K562 (cell line): ENCODE data around the gene CAMKV. TPM values are rescaled to one million over a fixed set of nuclear protein-coding genes. Genes with fewer than 3 reads are reported as not detected.

Experiments
- ATAC-seq: fragments of 200-7000 bp; cut with Tn5 transposase; 3 replicates; pipeline ENCODE4 v1.9.1; 2020; ENCODE audit warnings: moderate library complexity
- BruUV-seq: library from RNA; stranded (reverse); fragments of 400-500 nt; replicated peaks from 2 replicates; lab custom pipeline; 2021; lab: Mats Ljungman, UMichigan
- CTCF ChIA-PET: fragments of 300-600 bp; formaldehyde crosslinking; extraction: SDS; loops from one replicate; lab custom pipeline; 2021; ENCODE audit warnings: low intra/inter-chr PET ratio; lab: Yijun Ruan, JAX
- POLR2A ChIA-PET: fragments of 300-600, 350-650 bp; sonication (Branson Sonifier 250); formaldehyde crosslinking; extraction: SDS; loops from one replicate; lab custom pipeline; 2021; ENCODE audit warnings: antibody characterized with exemption, inconsistent platforms; lab: Yijun Ruan, JAX
- DNase-seq, 4 experiments: peaks; one replicate each; pipeline versions ENCODE4 v3.0.0 to v3.0.0-alpha.2; 2011 to 2018; ENCODE audit warnings: low spot score in 3 of 4, mixed read lengths in 3 of 4; ENCODE audit errors: extremely low read depth in 1 of 4
- FAIRE-seq: peaks from 2 replicates; lab custom pipeline; 2011; peaks lifted over from hg19 to GRCh38; lab: Jason Lieb, UNC
- H2AFZ ChIP-seq: 2 replicates; pipeline ENCODE4 v1.6.0; 2011; ENCODE audit warnings: low read depth, low read length, control low read depth, inconsistent platforms
- H3K27ac ChIP-seq: fragments of 200-600 bp; 3 replicates; pipeline ENCODE4 v1.8.0; 2011; ENCODE audit warnings: low read depth, mild to moderate bottlenecking, control low read depth, inconsistent platforms, low read length, moderate library complexity, mixed read lengths; ENCODE audit errors: extremely low read depth
- H3K27me3 ChIP-seq, 2 experiments: fragments of 300-600 bp in 1 of 2; 2 replicates in 1 of 2; 3 replicates in 1 of 2; pipeline versions ENCODE4 v1.6.0 to v1.8.0; 2011; ENCODE audit warnings: inconsistent platforms in 2 of 2, low read length in 2 of 2, mild to moderate bottlenecking in 1 of 2, mixed read lengths in 1 of 2, moderate library complexity in 1 of 2; ENCODE audit not compliant: control insufficient read depth in 2 of 2, insufficient read depth in 2 of 2
- H3K36me3 ChIP-seq: fragments of 300-600 bp; 3 replicates; pipeline ENCODE4 v1.8.0; 2011; ENCODE audit warnings: mild to moderate bottlenecking, low read length, inconsistent platforms; ENCODE audit not compliant: control insufficient read depth, insufficient read depth
- H3K4me1 ChIP-seq, 2 experiments: fragments of 200-600 bp in 1 of 2; replicated peaks in 1 of 2; 2 replicates in 1 of 2; 3 replicates in 1 of 2; pipeline versions ENCODE4 v1.5.1 to v1.8.0; 2011; ENCODE audit warnings: inconsistent platforms in 2 of 2, low read length in 2 of 2, mild to moderate bottlenecking in 1 of 2, mixed read lengths in 1 of 2, moderate library complexity in 1 of 2; ENCODE audit not compliant: control insufficient read depth in 2 of 2, insufficient read depth in 2 of 2
- H3K4me2 ChIP-seq: 2 replicates; pipeline ENCODE4 v1.6.1; 2011; ENCODE audit warnings: low read length, control low read depth, inconsistent platforms, mixed read lengths; ENCODE audit not compliant: insufficient read depth
- H3K4me3 ChIP-seq: fragments of 200-600 bp; sonication (generic), shearing (Covaris generic); 2 replicates; pipeline ENCODE4 v1.5.1; 2016; ENCODE audit warnings: control low read depth, inconsistent platforms
- H3K79me2 ChIP-seq: fragments of 200-600 bp; 3 replicates; pipeline ENCODE4 v1.8.0; 2011; ENCODE audit warnings: low read length, inconsistent platforms; ENCODE audit not compliant: control insufficient read depth, insufficient read depth
- H3K9ac ChIP-seq, 2 experiments: 2 replicates each; pipeline versions ENCODE4 v1.6.0 to v1.6.1; 2011; ENCODE audit warnings: low read depth in 2 of 2, low read length in 2 of 2, control low read depth in 1 of 2, inconsistent platforms in 1 of 2, mild to moderate bottlenecking in 1 of 2, mixed read lengths in 1 of 2; ENCODE audit not compliant: insufficient read depth in 1 of 2
- H3K9me1 ChIP-seq: one replicate; pipeline ENCODE4 v1.6.0; 2011; ENCODE audit warnings: inconsistent platforms, mild to moderate bottlenecking, low read length, moderate library complexity; ENCODE audit not compliant: control insufficient read depth, insufficient read depth
- H3K9me3 ChIP-seq: replicated peaks from 2 replicates; pipeline ENCODE4 v1.5.1; 2011; ENCODE audit warnings: low read depth, low read length, inconsistent platforms; ENCODE audit not compliant: control insufficient read depth, insufficient read depth
- H4K20me1 ChIP-seq: replicated peaks from 2 replicates; pipeline ENCODE4 v1.6.1; 2011; ENCODE audit warnings: low read length, inconsistent platforms, mixed read lengths; ENCODE audit not compliant: control insufficient read depth, insufficient read depth
- BRD9 ChIP-seq: fragments of 450-650 bp; IDR thresholded peaks from 2 replicates; pipeline ENCODE4 v1.6.1; 2018; ENCODE audit warnings: low read depth; ENCODE audit not compliant: partially characterized antibody
- BRF1 ChIP-seq: IDR thresholded peaks from 3 replicates; pipeline ENCODE4 v1.6.1; 2011; ENCODE audit warnings: borderline replicate concordance, mild to moderate bottlenecking; ENCODE audit not compliant: insufficient read length; ENCODE audit errors: extremely low read depth
- GATAD2A ChIP-seq: fragments of 450-650 bp; IDR thresholded peaks from 2 replicates; pipeline ENCODE4 v1.6.1; 2017
- HNRNPL ChIP-seq: fragments of 200-400 bp; formaldehyde crosslinking; IDR thresholded peaks from 2 replicates; pipeline ENCODE4 v1.6.1; 2017; ENCODE audit warnings: low read depth, mild to moderate bottlenecking, low read length
- KDM2B ChIP-seq: fragments of 250-450 bp; sonication (Bioruptor Pico); IDR thresholded peaks from 2 replicates; pipeline ENCODE4 v1.8.0; 2021; ENCODE audit warnings: mild to moderate bottlenecking, moderate library complexity
- MTA2 ChIP-seq: fragments of 450-650 bp; IDR thresholded peaks from 2 replicates; pipeline ENCODE4 v1.6.1; 2016; ENCODE audit warnings: low read depth
- NELFE ChIP-seq: IDR thresholded peaks from 2 replicates; pipeline ENCODE4 v1.6.1; 2011; ENCODE audit warnings: mild to moderate bottlenecking; ENCODE audit not compliant: insufficient read depth, insufficient read length
- RBM14 ChIP-seq: fragments of 200-400 bp; formaldehyde crosslinking; IDR thresholded peaks from 2 replicates; pipeline ENCODE4 v1.6.1; 2018; ENCODE audit warnings: low read depth, mild to moderate bottlenecking, low read length, moderate library complexity, borderline replicate concordance; ENCODE audit not compliant: insufficient read depth
- ZBED1 ChIP-seq: IDR thresholded peaks from 2 replicates; pipeline ENCODE4 v1.6.1; 2014
- ZEB2 ChIP-seq: fragments of 450-650 bp; IDR thresholded peaks from 2 replicates; pipeline ENCODE4 v1.6.1; 2016
- ZNF551 ChIP-seq: fragments of 250-450 bp; sonication (Bioruptor Pico); IDR thresholded peaks from 2 replicates; pipeline ENCODE4 v1.5.0; 2021; ENCODE audit warnings: mild to moderate bottlenecking, moderate library complexity
- ZNF699 ChIP-seq: fragments of 250-450 bp; sonication (Bioruptor Pico); IDR thresholded peaks from 2 replicates; pipeline ENCODE4 v1.8.0; 2021; ENCODE audit warnings: mild to moderate bottlenecking, moderate library complexity; ENCODE audit not compliant: insufficient replicate concordance
- ZNF780A ChIP-seq: fragments of 250-450 bp; sonication (Bioruptor Pico); IDR thresholded peaks from 2 replicates; pipeline ENCODE4 v1.5.0; 2021; ENCODE audit warnings: mild to moderate bottlenecking
- WGBS: fragments of 100-300 bp; shearing (Covaris generic); methylation state at CpG from one replicate; pipeline ENCODE4 v1.1.6; 2016; ENCODE audit warnings: low coverage, mixed read lengths; ENCODE audit not compliant: insufficient coverage; ENCODE audit errors: missing lambda C conversion rate; 5-methylcytosine and 5-hydroxymethylcytosine counted together
- in situ Hi-C: fragments of 300-500 bp; cut with MboI; formaldehyde crosslinking; loops from 4 replicates; pipeline ENCODE4 v1.15.0; 2018; ENCODE audit warnings: inconsistent platforms, mixed read lengths
- intact Hi-C: fragments of 100-400 bp; cut with micrococcal nuclease; formaldehyde crosslinking; loops from 2 replicates; pipeline ENCODE4 v1.14.2; 2022
- polyA plus RNA-seq, 8 experiments: library from polyadenylated mRNA; depleted of rRNA in 4 of 8; stranded (reverse) in 5 of 8; unstranded in 3 of 8; fragments of >200 nt; fragmentation: Nextera tagmentation in 2 of 8; fragmentation: Illumina TruSeq in 1 of 8; extraction: Ambion mirVana in 2 of 8; extraction: Trizol in 1 of 8; gene quantifications; 2 replicates each; pipeline versions ENCODE4 v1.2.1 to v1.2.3, GENCODE V29; 2011 to 2014; ENCODE audit warnings: inconsistent platforms in 1 of 8, missing spikeins in 1 of 8
- total RNA-seq, 7 experiments: library from RNA; depleted of rRNA in 6 of 7; stranded (reverse); fragments of >200 nt in 6 of 7; fragmentation: Illumina TruSeq in 2 of 7; extraction: Trizol in 2 of 7; gene quantifications; 2 replicates each; pipeline versions ENCODE4 v1.2.1 to v1.2.3, GENCODE V29; 2011 to 2021; ENCODE audit warnings: low replicate concordance in 1 of 7
- TF ChIP-seq, protein P1 (sequence below): fragments of 450-650 bp; IDR thresholded peaks from one replicate; pipeline ENCODE4 v1.6.1; 2018; ENCODE audit warnings: mild to moderate bottlenecking, moderate library complexity; ENCODE audit not compliant: partially characterized antibody

The CAMKV gene
- total and polyA plus RNA-seq, 9 of the 15 experiments (the other 6 are each of a cell fraction or from before 2014, with no cell fraction given): 0.08 to 2.7 (median 0.79) TPM

DNA sequence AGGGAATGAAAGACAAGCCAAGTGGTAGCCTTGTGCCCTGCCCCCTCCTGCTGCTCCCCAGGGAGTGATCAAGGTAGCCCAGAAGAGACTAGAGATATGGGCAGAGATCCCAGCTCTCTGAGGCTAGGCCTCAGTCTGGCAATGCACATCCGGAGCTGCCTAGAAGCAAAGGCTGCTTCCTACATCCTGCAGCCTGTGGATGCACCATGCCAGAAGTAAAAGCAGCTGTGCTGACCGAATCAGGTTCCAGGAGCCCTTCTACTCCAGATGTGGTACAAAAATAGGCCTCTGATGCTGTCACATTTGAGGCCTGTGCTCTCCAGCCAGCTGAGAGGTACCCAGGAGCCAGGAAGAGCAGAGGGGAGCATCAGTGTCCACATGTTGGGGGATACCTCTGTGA lies 29.3 kb downstream of the CAMKV start:
- WGBS: 75% methylated on average over 2 of the region's 2 CpGs
- CTCF ChIA-PET: interaction anchor here (1.6 to 1.7 kb wide), 2 partner anchors 66 to 137 kb away, joined by 7 to 16 read pairs; no protein-coding TSS in a partner anchor
- no peaks in the 10 kb centered on the region for H3K27me3 ChIP-seq
- H3K4me3 ChIP-seq: no peak overlapping the region
- no peaks in the 10 kb centered on the region for H3K9me3 ChIP-seq
- no peak overlapping the region for H3K27ac ChIP-seq
- DNase-seq: no peak
- no peak overlapping the region for H3K4me2 ChIP-seq
- H2AFZ ChIP-seq: no peak overlapping the region
- peaks cover 62% of the 10 kb centered on the region; the same call in 2 of the 3 replicates for H3K36me3 ChIP-seq
- intact Hi-C loops (no loop called here), in situ Hi-C loops (loop anchor here (5.0 kb wide), 1 partner anchor 138 kb away; no protein-coding TSS in a partner anchor)
- FAIRE-seq: no peak
- POLR2A ChIA-PET: interaction anchor here (1.8 kb wide), 1 partner anchor 300 kb away, joined by 5 read pairs; no protein-coding TSS in a partner anchor
- no peaks in the 10 kb centered on the region for H3K79me2 ChIP-seq
- no peaks in the 10 kb centered on the region for H4K20me1 ChIP-seq
- TF ChIP-seq ZNF780A (no peak), ZNF699 (CRISPR knock-in tag) (no peak), ZEB2 (no peak), ZNF551 (CRISPR knock-in tag) (no peak), ZBED1 (no peak), BRF1 (no peak), NELFE (no peak), MTA2 (no peak), GATAD2A (no peak), HNRNPL (no peak), RBM14 (no peak), BRD9 (no peak), KDM2B (no peak)
- TF ChIP-seq, protein P1, sequence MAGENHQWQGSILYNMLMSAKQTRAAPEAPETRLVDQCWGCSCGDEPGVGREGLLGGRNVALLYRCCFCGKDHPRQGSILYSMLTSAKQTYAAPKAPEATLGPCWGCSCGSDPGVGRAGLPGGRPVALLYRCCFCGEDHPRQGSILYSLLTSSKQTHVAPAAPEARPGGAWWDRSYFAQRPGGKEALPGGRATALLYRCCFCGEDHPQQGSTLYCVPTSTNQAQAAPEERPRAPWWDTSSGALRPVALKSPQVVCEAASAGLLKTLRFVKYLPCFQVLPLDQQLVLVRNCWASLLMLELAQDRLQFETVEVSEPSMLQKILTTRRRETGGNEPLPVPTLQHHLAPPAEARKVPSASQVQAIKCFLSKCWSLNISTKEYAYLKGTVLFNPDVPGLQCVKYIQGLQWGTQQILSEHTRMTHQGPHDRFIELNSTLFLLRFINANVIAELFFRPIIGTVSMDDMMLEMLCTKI: no peak
- no peak for ATAC-seq
- no peaks in the 10 kb centered on the region; a peak in 1 of 5 replicates for H3K4me1 ChIP-seq
- no peak overlapping the region for H3K9ac ChIP-seq
- BruUV-seq: no TSS peak
- H3K9me1 ChIP-seq: no peaks in the 10 kb centered on the region
